Astrocyte (in vitro differentiated cells and primary cell): ENCODE data around the gene FRMPD2. TPM values are rescaled to one million over a fixed set of nuclear protein-coding genes. Genes with fewer than 3 reads are reported as not detected.
A peak's percentile ranks its signal among the peaks of the same experiment; 100 is the strongest.

Experiments used
- DNase-seq: peaks from one replicate; pipeline ENCODE4 v3.0.0-alpha.2; 2010; ENCODE audit warnings: low read depth
- FAIRE-seq: peaks from 2 replicates; lab custom pipeline; 2011; peaks lifted over from hg19 to GRCh38; lab: Jason Lieb, UNC
- H2AFZ ChIP-seq: 2 replicates; pipeline ENCODE4 v1.6.0; 2012; ENCODE audit warnings: low read depth, low read length, inconsistent platforms
- H3K27ac ChIP-seq: 2 replicates; pipeline ENCODE4 v1.5.1; 2011; ENCODE audit warnings: low read depth, low read length, inconsistent platforms
- H3K27me3 ChIP-seq: 2 replicates; pipeline ENCODE4 v1.6.0; 2011; ENCODE audit warnings: low read length, inconsistent platforms; ENCODE audit not compliant: insufficient read depth
- H3K36me3 ChIP-seq: 2 replicates; pipeline ENCODE4 v1.5.1; 2011; ENCODE audit warnings: low read length, inconsistent platforms; ENCODE audit not compliant: insufficient read depth
- H3K4me1 ChIP-seq: 2 replicates; pipeline ENCODE4 v1.5.1; 2011; ENCODE audit warnings: low read length, inconsistent platforms; ENCODE audit not compliant: insufficient read depth
- H3K4me2 ChIP-seq: 2 replicates; pipeline ENCODE4 v1.6.0; 2012; ENCODE audit warnings: low read length, inconsistent platforms
- H3K4me3 ChIP-seq: 2 replicates; pipeline ENCODE4 v1.5.1; 2011; ENCODE audit warnings: low read depth, mild to moderate bottlenecking, low read length, inconsistent platforms; ENCODE audit not compliant: insufficient read depth
- H3K79me2 ChIP-seq: 2 replicates; pipeline ENCODE4 v1.6.0; 2012; ENCODE audit warnings: mild to moderate bottlenecking, low read length, inconsistent platforms; ENCODE audit not compliant: insufficient read depth
- H3K9ac ChIP-seq: 2 replicates; pipeline ENCODE4 v1.6.0; 2012; ENCODE audit warnings: mild to moderate bottlenecking, low read length, inconsistent platforms
- H3K9me3 ChIP-seq: 2 replicates; pipeline ENCODE4 v1.5.1; 2012; ENCODE audit warnings: low read depth, mild to moderate bottlenecking, low read length, inconsistent platforms; ENCODE audit not compliant: insufficient read depth
- H4K20me1 ChIP-seq: 2 replicates; pipeline ENCODE4 v1.6.0; 2012; ENCODE audit warnings: low read length, inconsistent platforms; ENCODE audit not compliant: insufficient read depth
- H3K27ac Mint-ChIP-seq: one replicate; pipeline ENCODE4 v1.8.0; 2021; ENCODE audit warnings: mild to moderate bottlenecking, mixed read lengths; ENCODE audit not compliant: unreplicated experiment
- H3K27me3 Mint-ChIP-seq: one replicate; pipeline ENCODE4 v1.8.0; 2021; ENCODE audit warnings: low read depth, mixed read lengths; ENCODE audit not compliant: unreplicated experiment
- H3K36me3 Mint-ChIP-seq: one replicate; pipeline ENCODE4 v1.8.0; 2021; ENCODE audit warnings: low read depth, mixed read lengths; ENCODE audit not compliant: unreplicated experiment
- H3K4me1 Mint-ChIP-seq: one replicate; pipeline ENCODE4 v1.8.0; 2021; ENCODE audit warnings: low read depth, mixed read lengths; ENCODE audit not compliant: unreplicated experiment
- H3K4me3 Mint-ChIP-seq: one replicate; pipeline ENCODE4 v1.8.0; 2021; ENCODE audit warnings: mild to moderate bottlenecking, moderate library complexity, mixed read lengths; ENCODE audit not compliant: unreplicated experiment
- H3K9me3 Mint-ChIP-seq: one replicate; pipeline ENCODE4 v1.8.0; 2021; ENCODE audit warnings: mild to moderate bottlenecking, mixed read lengths; ENCODE audit not compliant: unreplicated experiment
- CTCF ChIP-seq: IDR thresholded peaks from 2 replicates; pipeline ENCODE4 v1.5.1; 2011; ENCODE audit warnings: low read depth, mild to moderate bottlenecking, inconsistent platforms, low read length, moderate library complexity; ENCODE audit not compliant: insufficient read depth
- EZH2 ChIP-seq: IDR thresholded peaks from 2 replicates; pipeline ENCODE4 v1.6.1; 2012; ENCODE audit warnings: mild to moderate bottlenecking, low read length, inconsistent platforms; ENCODE audit not compliant: insufficient read depth
- total RNA-seq: library from RNA; stranded (reverse); gene quantifications from 2 replicates; pipeline ENCODE4 v1.2.1, GENCODE V29; 2021

FRMPD2 gene
- total RNA-seq, 1 donor from 2014 or later = 0.39 TPM

GRCh38 chr10:48227213-48227612, 47.3 kb downstream of the FRMPD2 start:
- H3K79me2 ChIP-seq = no peaks in the 10 kb centered on the region
- FAIRE-seq (no peak), DNase-seq (no peak)
- Mint-ChIP-seq H3K9me3 (peaks cover 7% of the 10 kb centered on the region), H3K27ac (no peak overlapping the region), H3K36me3 (peaks cover 3% of the 10 kb centered on the region), H3K4me1 (peaks cover 22% of the 10 kb centered on the region), H3K4me3 (no peak overlapping the region), H3K27me3 (peaks cover 5% of the 10 kb centered on the region)
- no peak overlapping the region for H3K27ac ChIP-seq
- peaks cover 12% of the 10 kb centered on the region for H3K27me3 ChIP-seq
- no peak overlapping the region for H2AFZ ChIP-seq
- TF ChIP-seq CTCF (no peak), EZH2 (no peak)
- H3K9me3 ChIP-seq = no peaks in the 10 kb centered on the region
- no peak overlapping the region for H3K9ac ChIP-seq
- H3K4me1 ChIP-seq = no peaks in the 10 kb centered on the region
- H3K4me3 ChIP-seq = no peak overlapping the region
- no peak overlapping the region for H3K4me2 ChIP-seq
- no peaks in the 10 kb centered on the region for H3K36me3 ChIP-seq
- H4K20me1 ChIP-seq = no peaks in the 10 kb centered on the region

GRCh38 chr10:48224979-48225560, 49.4 kb downstream of the FRMPD2 start:
- Histone ChIP-seq H3K4me3 (no peak overlapping the region), H3K4me2 (no peak overlapping the region), H3K9ac (no peak overlapping the region), H3K9me3 (no peaks in the 10 kb centered on the region), H3K79me2 (no peaks in the 10 kb centered on the region), H3K27ac (no peak overlapping the region), H2AFZ (no peak overlapping the region), H4K20me1 (no peaks in the 10 kb centered on the region), H3K27me3 (peaks cover 12% of the 10 kb centered on the region), H3K4me1 (no peaks in the 10 kb centered on the region), H3K36me3 (no peaks in the 10 kb centered on the region)
- Mint-ChIP-seq H3K9me3 (peaks cover 7% of the 10 kb centered on the region), H3K4me1 (peaks cover 10% of the 10 kb centered on the region), H3K36me3 (peaks cover 3% of the 10 kb centered on the region), H3K27me3 (peaks cover 5% of the 10 kb centered on the region), H3K4me3 (no peak overlapping the region), H3K27ac (peak overlapping the region; percentile 2)
- DNase-seq (no peak), FAIRE-seq (no peak)
- no peak for TF ChIP-seq CTCF
- no peak for TF ChIP-seq EZH2

- H3K27ac Mint-ChIP-seq = peak overlapping the region; percentile 21
- Histone ChIP-seq H3K4me2 (no peak overlapping the region), H4K20me1 (no peaks in the 10 kb centered on the region), H3K9ac (no peak overlapping the region), H2AFZ (no peak overlapping the region), H3K27me3 (peaks cover 12% of the 10 kb centered on the region), H3K4me3 (no peak overlapping the region), H3K79me2 (no peaks in the 10 kb centered on the region), H3K4me1 (no peaks in the 10 kb centered on the region), H3K27ac (no peak overlapping the region), H3K36me3 (no peaks in the 10 kb centered on the region), H3K9me3 (no peaks in the 10 kb centered on the region)
- TF ChIP-seq EZH2 (no peak), CTCF (no peak)
- peaks cover 3% of the 10 kb centered on the region for H3K36me3 Mint-ChIP-seq
- peaks cover 10% of the 10 kb centered on the region for H3K4me1 Mint-ChIP-seq
- H3K27me3 Mint-ChIP-seq = peaks cover 7% of the 10 kb centered on the region
- H3K9me3 Mint-ChIP-seq = peaks cover 7% of the 10 kb centered on the region
- DNase-seq (no peak), FAIRE-seq (no peak)
- H3K4me3 Mint-ChIP-seq = no peak overlapping the region
Measured at GRCh38 chr10:48224296-48224695, 50.2 kb downstream of the FRMPD2 start.
